GM12874 (cell line): ENCODE measurements around the gene PPP1R26.

Experiments used
- CTCF ChIP-seq: IDR thresholded peaks from 2 replicates; pipeline ENCODE4 v1.5.1; 2011; ENCODE audit warnings: low read depth, mild to moderate bottlenecking, control low read depth, low read length, moderate library complexity; ENCODE audit not compliant: insufficient read depth

Gene PPP1R26

GRCh38 chr9:135484460-135485277 lies 5.1 kb downstream of the PPP1R26 start:
- no peak for TF ChIP-seq CTCF

GRCh38 chr9:135485385-135485784 lies 5.8 kb downstream of the PPP1R26 start:
- TF ChIP-seq CTCF: no peak

GRCh38 chr9:135485832-135486231 lies 6.2 kb downstream of the PPP1R26 start:
- TF ChIP-seq CTCF: no peak

GRCh38 chr9:135486267-135487065 lies 6.9 kb downstream of the PPP1R26 start:
- TF ChIP-seq CTCF: no peak

- no peak for TF ChIP-seq CTCF
Measured at GRCh38 chr9:135487281-135488012, 7.9 kb downstream of the PPP1R26 start.

GRCh38 chr9:135488013-135488330 lies 8.4 kb downstream of the PPP1R26 start:
- no peak for TF ChIP-seq CTCF

- TF ChIP-seq CTCF: no peak
Measured at GRCh38 chr9:135488527-135488926, 8.9 kb downstream of the PPP1R26 start.
